Common myeloid progenitor, CD34-positive (primary cell): Measurements from ENCODE around the gene PRKCA.

Experiments used
- CTCF ChIA-PET: fragments of 350-600 bp; sonication (Branson Sonifier 250); formaldehyde crosslinking; loops from one replicate; lab custom pipeline; 2021; ENCODE audit warnings: antibody characterized with exemption; lab: Charles Lee
- POLR2A ChIA-PET: fragments of 350-600 bp; sonication (Branson Sonifier 250); formaldehyde crosslinking; loops from one replicate; lab custom pipeline; 2021; ENCODE audit warnings: antibody characterized with exemption; lab: Charles Lee
- DNase-seq, 3 donors: peaks; one replicate each; pipeline versions ENCODE4 v3.0.0 to v3.0.0-alpha.2; 2013
- H3K27ac ChIP-seq, 2 experiments: 1 replicate in 1 of 2; 2 replicates in 1 of 2; pipeline ENCODE4 v1.7.0; 2013; ENCODE audit warnings: inconsistent platforms in 2 of 2, low read length in 2 of 2, mild to moderate bottlenecking in 2 of 2, low read depth in 1 of 2, moderate library complexity in 1 of 2; ENCODE audit not compliant: severe bottlenecking in 2 of 2, insufficient read depth in 1 of 2, poor library complexity in 1 of 2
- H3K27me3 ChIP-seq, 5 experiments: replicated peaks in 2 of 5; 1 replicate in 3 of 5; 2 replicates in 2 of 5; pipeline versions ENCODE4 v1.6.1 to v1.7.0; 2013; ENCODE audit warnings: low read length in 4 of 5, mild to moderate bottlenecking in 2 of 5, moderate library complexity in 2 of 5, inconsistent platforms in 1 of 5; ENCODE audit not compliant: insufficient read depth in 5 of 5, control insufficient read depth in 4 of 5
- H3K36me3 ChIP-seq, 4 experiments: 1 replicate in 2 of 4; 2 replicates in 2 of 4; pipeline versions ENCODE4 v1.6.1 to v1.7.0; 2013; ENCODE audit warnings: low read length in 3 of 4, control low read depth in 1 of 4, mild to moderate bottlenecking in 1 of 4; ENCODE audit not compliant: control insufficient read depth in 4 of 4, insufficient read depth in 4 of 4
- H3K4me1 ChIP-seq, 4 experiments: 1 replicate in 3 of 4; 2 replicates in 1 of 4; pipeline versions ENCODE4 v1.6.1 to v1.7.1; 2013; ENCODE audit warnings: low read length in 3 of 4, mild to moderate bottlenecking in 3 of 4, control low read depth in 1 of 4, inconsistent platforms in 1 of 4, moderate library complexity in 1 of 4; ENCODE audit not compliant: control insufficient read depth in 4 of 4, insufficient read depth in 4 of 4; ENCODE audit errors: control extremely low read depth in 1 of 4
- H3K4me3 ChIP-seq, 7 experiments: 1 replicate in 4 of 7; 2 replicates in 3 of 7; pipeline versions ENCODE4 v1.5.1 to v1.7.0; 2013; ENCODE audit warnings: mild to moderate bottlenecking in 7 of 7, low read length in 6 of 7, moderate library complexity in 6 of 7, inconsistent platforms in 2 of 7, low read depth in 2 of 7, control low read depth in 1 of 7; ENCODE audit not compliant: insufficient read depth in 4 of 7, control insufficient read depth in 1 of 7; ENCODE audit errors: extremely low read depth in 1 of 7
- H3K9me3 ChIP-seq, 5 experiments: 1 replicate in 4 of 5; 2 replicates in 1 of 5; pipeline versions ENCODE4 v1.6.1 to v1.7.1; 2013; ENCODE audit warnings: low read length in 4 of 5, mild to moderate bottlenecking in 2 of 5, inconsistent platforms in 1 of 5, low read depth in 1 of 5, moderate library complexity in 1 of 5; ENCODE audit not compliant: control insufficient read depth in 4 of 5, insufficient read depth in 2 of 5; ENCODE audit errors: control extremely low read depth in 1 of 5
- WGBS: methylation state at CpG from one replicate; pipeline ENCODE4 v1.1.5; 2013; ENCODE audit not compliant: insufficient coverage; 5-methylcytosine and 5-hydroxymethylcytosine counted together

The PRKCA gene

DNA sequence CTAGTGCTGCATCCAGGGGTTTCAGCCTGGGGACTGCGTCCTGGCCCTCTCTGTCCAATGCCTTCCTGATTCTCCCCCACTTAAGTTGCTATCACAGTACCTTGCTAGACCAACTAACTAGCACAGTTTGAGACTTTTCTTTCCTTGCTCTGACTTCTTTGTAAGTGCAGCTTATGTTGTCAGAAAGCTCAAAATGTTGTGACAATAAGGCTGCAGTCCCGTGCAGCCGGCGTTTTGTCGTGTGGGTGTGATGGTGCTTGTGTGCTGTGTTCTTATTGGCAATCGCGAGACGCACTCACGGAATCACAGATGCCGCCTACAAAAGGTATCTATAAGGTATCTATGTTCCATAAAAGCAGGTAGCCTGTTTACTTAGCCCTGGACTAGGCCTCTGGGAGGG is 132.8 kb downstream of the PRKCA start:
- no peak overlapping the region for H3K27ac ChIP-seq
- peaks cover 0 to 1% (median 0%) of the 10 kb centered on the region in 5 experiments for H3K27me3 ChIP-seq
- H3K36me3 ChIP-seq, result no peaks in the 10 kb centered on the region
- DNase-seq, result no peak
- ChIA-PET POLR2A (interaction anchor here (0.6 kb wide), 1 partner anchor 62 kb away, joined by 3 read pairs; no protein-coding TSS in a partner anchor), CTCF (no interaction called here)
- peaks cover 0 to 3% (median 0%) of the 10 kb centered on the region in 5 experiments for H3K9me3 ChIP-seq
- H3K4me3 ChIP-seq, result no peak overlapping the region
- 95% methylated on average over 4 of the region's 10 CpGs for WGBS
- H3K4me1 ChIP-seq, result peaks cover 0 to 25% (median 4%) of the 10 kb centered on the region in 4 experiments

DNA sequence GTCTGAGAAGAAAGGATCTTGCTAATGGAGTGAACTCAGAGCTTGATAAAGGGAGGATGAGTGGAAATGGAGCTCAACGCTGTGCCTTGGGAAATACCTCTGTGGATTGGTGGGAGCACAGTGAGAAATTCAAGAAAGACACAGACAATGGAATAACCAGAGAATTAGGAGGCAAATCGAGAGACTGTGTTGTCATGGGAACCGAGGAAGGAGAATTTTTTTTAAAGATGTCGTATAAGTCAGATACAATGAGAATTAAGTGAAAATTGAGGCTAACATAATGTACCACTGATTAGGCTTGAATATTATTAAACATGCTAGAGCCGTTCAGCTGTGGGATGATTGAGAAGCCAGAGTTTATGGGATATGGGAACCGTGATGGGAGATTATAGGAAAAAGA is 134.2 kb downstream of the PRKCA start:
- H3K27me3 ChIP-seq, result no peaks in the 10 kb centered on the region
- H3K36me3 ChIP-seq, result no peaks in the 10 kb centered on the region
- CTCF ChIA-PET, result no interaction called here
- POLR2A ChIA-PET, result no interaction called here
- DNase-seq, result no peak
- no peak overlapping the region for H3K4me3 ChIP-seq
- no peak overlapping the region for H3K27ac ChIP-seq
- 96% methylated on average over 6 of the region's 6 CpGs for WGBS
- peaks cover 0 to 38% (median 6%) of the 10 kb centered on the region in 4 experiments for H3K4me1 ChIP-seq
- peaks cover 0 to 3% (median 0%) of the 10 kb centered on the region in 5 experiments for H3K9me3 ChIP-seq

DNA sequence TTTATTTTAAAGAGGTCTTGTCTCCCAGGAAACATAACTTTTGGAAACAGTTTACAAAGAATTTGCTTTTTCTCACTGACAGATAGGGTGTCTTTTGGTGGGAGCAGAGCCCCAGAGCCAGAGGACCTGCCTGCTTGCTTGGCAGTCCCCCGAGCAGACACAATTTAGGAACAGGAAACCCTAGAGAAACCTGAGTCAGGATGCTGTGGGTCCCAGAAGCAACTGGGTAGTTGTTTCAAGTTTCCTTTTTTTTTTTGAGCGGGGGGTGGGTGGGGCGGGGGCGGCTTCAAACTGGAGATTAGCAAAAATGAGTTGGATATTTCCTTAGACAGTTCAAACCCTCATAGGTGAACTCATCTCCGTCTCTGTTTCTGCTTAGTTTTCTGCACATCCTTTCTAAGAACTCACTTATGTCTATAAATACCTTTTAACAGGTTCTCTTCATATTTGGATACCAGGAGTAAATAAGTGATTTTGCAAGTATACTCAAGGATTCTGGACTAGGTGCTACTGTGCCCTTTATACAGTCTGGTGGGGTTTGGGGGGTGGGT is 135.1 kb downstream of the PRKCA start:
- Histone ChIP-seq H3K9me3 (peaks cover 0 to 3% (median 0%) of the 10 kb centered on the region in 5 experiments), H3K4me3 (no peak overlapping the region), H3K4me1 (peaks cover 0 to 42% (median 6%) of the 10 kb centered on the region in 4 experiments), H3K27me3 (no peaks in the 10 kb centered on the region), H3K27ac (no peak overlapping the region), H3K36me3 (no peaks in the 10 kb centered on the region)
- WGBS, result no CpG with 5 or more reads among the region's 5 CpGs
- DNase-seq, result peak; percentile 16 to 20 (median 19)
- POLR2A ChIA-PET, result no interaction called here
- CTCF ChIA-PET, result no interaction called here

DNA sequence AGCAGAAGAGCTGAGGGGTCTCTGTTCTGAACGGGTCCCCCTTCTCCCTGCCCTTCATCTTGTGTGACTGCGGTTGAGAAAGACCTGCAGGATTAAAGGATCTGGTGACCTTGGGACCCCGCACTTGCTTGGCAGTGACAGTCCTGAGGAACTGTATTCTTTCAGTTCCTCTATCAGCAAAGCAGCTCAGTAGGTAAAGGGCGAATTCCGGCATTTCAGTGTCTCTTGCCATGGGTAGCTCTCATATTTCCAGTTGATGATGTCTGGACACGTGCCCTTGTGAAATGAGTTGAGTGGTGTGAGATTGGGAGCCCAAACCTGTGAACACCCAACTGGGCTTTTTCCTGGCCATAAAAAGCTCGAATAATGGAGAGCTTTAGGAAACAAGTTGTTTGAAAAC is 135.7 kb downstream of the PRKCA start:
- WGBS, result 100% methylated on average over 6 of the region's 7 CpGs
- CTCF ChIA-PET, result no interaction called here
- DNase-seq, result no peak
- Histone ChIP-seq H3K4me3 (no peak overlapping the region), H3K27me3 (no peaks in the 10 kb centered on the region), H3K4me1 (peaks cover 0 to 36% (median 6%) of the 10 kb centered on the region in 4 experiments), H3K9me3 (peaks cover 0 to 3% (median 0%) of the 10 kb centered on the region in 5 experiments), H3K36me3 (no peaks in the 10 kb centered on the region), H3K27ac (no peak overlapping the region)
- POLR2A ChIA-PET, result no interaction called here

DNA sequence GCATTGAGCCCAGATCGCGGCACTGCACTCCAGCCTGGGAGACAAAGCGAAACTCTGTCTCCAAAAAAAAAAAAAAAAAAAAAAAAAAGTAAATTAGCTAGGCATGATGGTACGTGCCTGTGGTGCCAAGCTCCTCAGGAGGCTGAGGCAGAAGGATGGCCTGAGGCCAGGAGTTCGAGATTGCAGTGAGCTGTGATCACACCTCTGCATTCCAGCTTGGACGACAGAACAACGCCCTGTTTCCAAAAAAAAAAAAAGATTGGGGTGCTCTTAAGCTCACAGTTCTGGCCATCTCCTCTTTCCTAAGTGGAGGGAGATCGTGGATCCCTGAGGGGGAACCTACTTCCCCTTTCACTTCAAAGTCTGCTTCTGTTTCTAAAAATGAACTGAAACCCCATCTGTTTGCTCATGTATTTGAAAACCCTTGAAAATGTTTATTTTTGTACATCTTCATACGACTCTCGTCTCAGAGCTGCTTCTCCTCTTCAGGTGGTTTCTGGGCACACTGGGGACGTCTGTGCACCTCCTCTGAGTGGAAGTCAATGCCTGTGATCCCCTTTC is 138.8 kb downstream of the PRKCA start:
- ChIA-PET CTCF (no interaction called here), POLR2A (no interaction called here)
- Histone ChIP-seq H3K27me3 (no peaks in the 10 kb centered on the region), H3K4me1 (peaks cover 0 to 35% (median 6%) of the 10 kb centered on the region in 4 experiments), H3K36me3 (no peaks in the 10 kb centered on the region), H3K27ac (no peak overlapping the region), H3K9me3 (peaks cover 0 to 8% (median 0%) of the 10 kb centered on the region in 5 experiments), H3K4me3 (peak overlapping the region in 2 of 7 experiments; percentile 20 to 23)
- WGBS, result 25% methylated on average over 6 of the region's 11 CpGs
- DNase-seq, result peak in 2 of 3 donors; percentile 45 to 55

DNA sequence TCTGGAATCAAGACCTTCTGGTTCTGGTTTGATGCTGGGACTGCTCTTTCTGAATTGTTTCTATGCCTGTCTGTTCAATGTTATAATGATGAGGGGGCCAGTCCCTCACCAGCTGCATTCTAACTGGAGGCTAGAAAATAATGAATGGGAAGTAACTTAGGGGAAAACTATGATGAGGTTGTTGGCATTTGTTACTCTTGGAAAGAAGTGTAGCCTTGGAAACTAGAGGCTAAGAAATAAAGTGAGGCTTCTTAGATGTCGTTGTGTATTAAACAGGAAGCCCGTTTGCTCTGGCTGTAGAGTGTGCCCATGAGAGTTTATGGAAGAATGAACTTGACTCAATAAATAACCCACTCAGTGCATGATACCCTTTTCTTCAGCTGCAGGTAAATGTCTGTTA is 140.8 kb downstream of the PRKCA start:
- WGBS, result no CpG with 5 or more reads among the region's 2 CpGs
- Histone ChIP-seq H3K4me1 (peaks cover 0 to 28% (median 3%) of the 10 kb centered on the region in 4 experiments), H3K9me3 (peaks cover 0 to 8% (median 0%) of the 10 kb centered on the region in 5 experiments), H3K27ac (no peak overlapping the region), H3K36me3 (no peaks in the 10 kb centered on the region), H3K27me3 (no peaks in the 10 kb centered on the region), H3K4me3 (no peak overlapping the region)
- no peak for DNase-seq
- CTCF ChIA-PET, result no interaction called here
- POLR2A ChIA-PET, result no interaction called here

DNA sequence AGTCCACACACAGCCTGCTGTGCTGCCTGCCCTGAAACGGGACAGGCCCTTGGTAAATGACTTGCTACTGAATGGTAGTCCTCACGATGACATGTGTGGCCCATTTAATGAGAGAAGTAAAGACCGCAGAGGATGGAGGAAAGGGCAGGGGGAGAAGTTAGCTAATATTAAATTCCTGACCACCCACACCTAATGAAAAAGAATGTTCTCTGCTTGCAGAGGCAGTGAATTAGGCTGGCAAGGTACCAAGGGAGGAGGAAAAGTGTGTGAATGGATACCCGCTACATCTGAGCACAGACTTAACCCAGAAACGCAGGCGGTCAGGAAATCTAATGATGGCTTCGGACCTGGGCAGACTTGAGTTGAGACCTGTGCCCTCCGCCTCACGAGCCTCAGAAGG is 141.2 kb downstream of the PRKCA start:
- H3K4me3 ChIP-seq, result no peak overlapping the region
- no peaks in the 10 kb centered on the region for H3K27me3 ChIP-seq
- POLR2A ChIA-PET, result no interaction called here
- 96% methylated on average over 7 of the region's 9 CpGs for WGBS
- H3K4me1 ChIP-seq, result peaks cover 0 to 28% (median 3%) of the 10 kb centered on the region in 4 experiments
- CTCF ChIA-PET, result no interaction called here
- DNase-seq, result no peak
- H3K9me3 ChIP-seq, result peaks cover 0 to 8% (median 0%) of the 10 kb centered on the region in 5 experiments
- H3K36me3 ChIP-seq, result no peaks in the 10 kb centered on the region
- no peak overlapping the region for H3K27ac ChIP-seq
